Osteocyte (in vitro differentiated cells): ENCODE results near the gene GRAMD1B. TPM values are rescaled to one million over a fixed set of nuclear protein-coding genes. Genes with fewer than 3 reads are reported as not detected.

Experiments
- DNase-seq: peaks from one replicate; pipeline ENCODE4 v3.0.0; 2021; ENCODE audit warnings: mixed read lengths; ENCODE audit not compliant: unreplicated experiment; ENCODE audit errors: extremely low spot score
- H3K27ac Mint-ChIP-seq: one replicate; pipeline ENCODE4 v1.8.0; 2021; ENCODE audit warnings: mild to moderate bottlenecking, mixed read lengths; ENCODE audit not compliant: unreplicated experiment
- H3K27me3 Mint-ChIP-seq: one replicate; pipeline ENCODE4 v1.8.0; 2021; ENCODE audit warnings: mixed read lengths; ENCODE audit not compliant: unreplicated experiment
- H3K36me3 Mint-ChIP-seq: one replicate; pipeline ENCODE4 v1.8.0; 2021; ENCODE audit warnings: mixed read lengths; ENCODE audit not compliant: unreplicated experiment
- H3K4me1 Mint-ChIP-seq: one replicate; pipeline ENCODE4 v1.8.0; 2021; ENCODE audit warnings: mixed read lengths; ENCODE audit not compliant: unreplicated experiment
- H3K4me3 Mint-ChIP-seq: one replicate; pipeline ENCODE4 v1.8.0; 2021; ENCODE audit warnings: mild to moderate bottlenecking, moderate library complexity, mixed read lengths; ENCODE audit not compliant: unreplicated experiment
- H3K9me3 Mint-ChIP-seq: one replicate; pipeline ENCODE4 v1.8.0; 2021; ENCODE audit warnings: mixed read lengths; ENCODE audit not compliant: unreplicated experiment
- CTCF ChIP-seq: fragments of 200-600 bp; sonication (generic); IDR thresholded peaks from 2 replicates; pipeline ENCODE4 v1.5.0; 2021; ENCODE audit warnings: antibody characterized with exemption, mild to moderate bottlenecking, moderate library complexity
- total RNA-seq: library from RNA; stranded (reverse); gene quantifications from 2 replicates; pipeline ENCODE4 v1.2.1, GENCODE V29; 2021

GRAMD1B gene
- total RNA-seq, 1 donor from 2014 or later = 1.9 TPM

- Mint-ChIP-seq H3K27me3 (no peaks in the 10 kb centered on the region), H3K27ac (no peak overlapping the region), H3K36me3 (no peaks in the 10 kb centered on the region), H3K4me1 (peaks cover 4% of the 10 kb centered on the region), H3K9me3 (no peaks in the 10 kb centered on the region), H3K4me3 (no peak overlapping the region)
- TF ChIP-seq CTCF = no peak
- DNase-seq = no peak
These were observed 102.1 kb downstream of the GRAMD1B start for GRCh38 chr11:123532131-123532530.

- Mint-ChIP-seq H3K36me3 (no peaks in the 10 kb centered on the region), H3K4me1 (peaks cover 4% of the 10 kb centered on the region), H3K4me3 (no peak overlapping the region), H3K27ac (no peak overlapping the region), H3K27me3 (no peaks in the 10 kb centered on the region), H3K9me3 (no peaks in the 10 kb centered on the region)
- DNase-seq = no peak
- no peak for TF ChIP-seq CTCF
These were observed 105.3 kb downstream of the GRAMD1B start for GRCh38 chr11:123535401-123535800.

- no peaks in the 10 kb centered on the region for H3K9me3 Mint-ChIP-seq
- H3K4me3 Mint-ChIP-seq = no peak overlapping the region
- no peak for DNase-seq
- no peaks in the 10 kb centered on the region for H3K27me3 Mint-ChIP-seq
- H3K27ac Mint-ChIP-seq = no peak overlapping the region
- H3K4me1 Mint-ChIP-seq = peaks cover 4% of the 10 kb centered on the region
- TF ChIP-seq CTCF = no peak
- no peaks in the 10 kb centered on the region for H3K36me3 Mint-ChIP-seq
These were observed 106.8 kb downstream of the GRAMD1B start for GRCh38 chr11:123536690-123537437.

GRCh38 chr11:123537726-123538125 lies 107.7 kb downstream of the GRAMD1B start:
- H3K9me3 Mint-ChIP-seq = no peaks in the 10 kb centered on the region
- no peak overlapping the region for H3K4me3 Mint-ChIP-seq
- H3K27me3 Mint-ChIP-seq = no peaks in the 10 kb centered on the region
- TF ChIP-seq CTCF = no peak
- no peak overlapping the region for H3K27ac Mint-ChIP-seq
- no peaks in the 10 kb centered on the region for H3K36me3 Mint-ChIP-seq
- H3K4me1 Mint-ChIP-seq = peaks cover 4% of the 10 kb centered on the region
- no peak for DNase-seq

- Mint-ChIP-seq H3K36me3 (no peaks in the 10 kb centered on the region), H3K27me3 (no peaks in the 10 kb centered on the region), H3K9me3 (no peaks in the 10 kb centered on the region), H3K27ac (no peak overlapping the region), H3K4me3 (no peak overlapping the region), H3K4me1 (peaks cover 6% of the 10 kb centered on the region)
- TF ChIP-seq CTCF = no peak
- DNase-seq = no peak
These were observed 113.7 kb downstream of the GRAMD1B start for GRCh38 chr11:123543797-123544196.
